AG04449 (cell line): ENCODE measurements around the gene SOCS2.
"Not testable (repeated sequence)": the region's sequence is repeated elsewhere in the genome, so short reads cannot be mapped to it uniquely, and the experiment has no call there.

ENCODE experiments used
- CTCF ChIA-PET: fragments of 350-600 bp; formaldehyde crosslinking; extraction: SDS; loops from one replicate; lab custom pipeline; 2021; ENCODE audit warnings: antibody characterized with exemption; lab: Yijun Ruan, JAX
- POLR2A ChIA-PET: fragments of 400-600, 350-600 bp; formaldehyde crosslinking; extraction: SDS; loops from one replicate; lab custom pipeline; 2020; ENCODE audit warnings: antibody characterized with exemption, inconsistent platforms; lab: Yijun Ruan, JAX
- DNase-seq: peaks from one replicate; pipeline ENCODE4 v3.0.0-alpha.2; 2010; ENCODE audit warnings: low read depth, low spot score
- H3K4me3 ChIP-seq: 2 replicates; pipeline ENCODE4 v1.5.1; 2011; ENCODE audit warnings: low read depth, mild to moderate bottlenecking, control low read depth, low read length
- TF ChIP-seq, protein P1 (sequence below): IDR thresholded peaks from one replicate; pipeline ENCODE4 v1.5.1; 2011; ENCODE audit warnings: mild to moderate bottlenecking, moderate library complexity, low read length, control low read depth, inconsistent platforms; ENCODE audit not compliant: insufficient read depth; ENCODE audit errors: missing control alignments

SOCS2 gene

GRCh38 chr12:93541578-93542225 is 30.8 kb upstream of the SOCS2 start:
- TF ChIP-seq, protein P1, sequence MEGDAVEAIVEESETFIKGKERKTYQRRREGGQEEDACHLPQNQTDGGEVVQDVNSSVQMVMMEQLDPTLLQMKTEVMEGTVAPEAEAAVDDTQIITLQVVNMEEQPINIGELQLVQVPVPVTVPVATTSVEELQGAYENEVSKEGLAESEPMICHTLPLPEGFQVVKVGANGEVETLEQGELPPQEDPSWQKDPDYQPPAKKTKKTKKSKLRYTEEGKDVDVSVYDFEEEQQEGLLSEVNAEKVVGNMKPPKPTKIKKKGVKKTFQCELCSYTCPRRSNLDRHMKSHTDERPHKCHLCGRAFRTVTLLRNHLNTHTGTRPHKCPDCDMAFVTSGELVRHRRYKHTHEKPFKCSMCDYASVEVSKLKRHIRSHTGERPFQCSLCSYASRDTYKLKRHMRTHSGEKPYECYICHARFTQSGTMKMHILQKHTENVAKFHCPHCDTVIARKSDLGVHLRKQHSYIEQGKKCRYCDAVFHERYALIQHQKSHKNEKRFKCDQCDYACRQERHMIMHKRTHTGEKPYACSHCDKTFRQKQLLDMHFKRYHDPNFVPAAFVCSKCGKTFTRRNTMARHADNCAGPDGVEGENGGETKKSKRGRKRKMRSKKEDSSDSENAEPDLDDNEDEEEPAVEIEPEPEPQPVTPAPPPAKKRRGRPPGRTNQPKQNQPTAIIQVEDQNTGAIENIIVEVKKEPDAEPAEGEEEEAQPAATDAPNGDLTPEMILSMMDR: no peak
- H3K4me3 ChIP-seq: no peak overlapping the region
- ChIA-PET CTCF (interaction anchor here (1.0 to 2.4 kb wide), 3 partner anchors 17 to 561 kb away, joined by 3 to 7 read pairs (median 4); no protein-coding TSS in a partner anchor), POLR2A (no interaction called here)
- no peak for DNase-seq

- DNase-seq: no peak
- no peak overlapping the region for H3K4me3 ChIP-seq
- TF ChIP-seq, protein P1: no peak
- POLR2A ChIA-PET: no interaction called here
- CTCF ChIA-PET: interaction anchor here (0.6 to 1.2 kb wide), 3 partner anchors 9 to 80 kb away, joined by 3 to 4 read pairs (median 3); no protein-coding TSS in a partner anchor
These were observed 24.7 kb upstream of the SOCS2 start for GRCh38 chr12:93547778-93548177.

GRCh38 chr12:93549174-93549573 is 23.3 kb upstream of the SOCS2 start:
- TF ChIP-seq, protein P1: no peak
- CTCF ChIA-PET: interaction anchor here (1.2 kb wide), 1 partner anchor 20 kb away, joined by 4 read pairs; no protein-coding TSS in a partner anchor
- DNase-seq: no peak
- POLR2A ChIA-PET: no interaction called here
- no peak overlapping the region for H3K4me3 ChIP-seq

DNA sequence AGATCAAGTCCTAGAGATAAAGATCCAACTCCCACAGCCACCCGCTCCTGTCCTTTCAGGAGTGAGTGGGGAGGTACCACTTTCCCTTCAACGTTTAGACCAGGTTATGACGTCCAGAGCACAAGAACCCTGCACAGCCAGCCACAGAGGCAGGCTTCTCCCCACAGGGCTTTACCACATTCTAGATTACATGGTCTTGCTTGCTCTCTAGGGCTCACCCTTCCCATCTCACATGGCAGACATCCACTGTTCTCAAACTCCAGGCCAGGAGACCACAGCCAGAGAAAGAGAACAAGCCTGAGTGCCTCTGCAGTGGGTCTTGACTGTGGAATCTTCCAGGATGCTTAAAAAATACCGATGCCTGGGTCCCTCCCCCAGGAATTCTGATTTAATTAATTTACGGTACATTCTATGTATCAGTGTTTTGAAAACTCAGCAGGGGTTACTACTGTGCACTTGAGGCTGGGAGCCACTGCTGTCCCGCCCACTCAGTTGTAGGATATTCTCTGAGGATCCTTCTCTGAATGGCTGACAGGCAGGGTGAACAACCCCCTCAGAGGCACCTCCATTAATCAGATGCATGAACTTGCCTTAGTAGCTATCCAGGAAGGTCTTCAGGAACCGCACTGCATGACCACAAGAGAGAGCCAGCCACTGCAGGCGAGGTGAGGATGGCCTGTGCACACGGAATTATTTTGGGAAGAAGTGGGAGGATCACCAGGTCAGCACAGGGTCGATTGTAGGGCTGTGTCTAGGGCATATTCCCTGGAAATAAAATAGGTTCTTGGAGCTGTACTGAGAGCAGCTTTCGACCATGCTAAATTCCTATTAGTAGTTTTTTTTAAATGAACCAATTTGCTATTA is 21.5 kb upstream of the SOCS2 start:
- TF ChIP-seq, protein P1: no peak
- ChIA-PET POLR2A (no interaction called here), CTCF (interaction anchor here (1.4 kb wide), 1 partner anchor 18 kb away, joined by 3 read pairs; no protein-coding TSS in a partner anchor)
- DNase-seq: no peak
- no peak overlapping the region for H3K4me3 ChIP-seq

- TF ChIP-seq, protein P1: no peak
- DNase-seq: no peak
- CTCF ChIA-PET: interaction anchor here (0.6 to 0.9 kb wide), 2 partner anchors 20 to 85 kb away, joined by 3 read pairs; partner anchors contain the start of gene MRPL42
- POLR2A ChIA-PET: no interaction called here
- H3K4me3 ChIP-seq: no peak overlapping the region
These were observed 20.0 kb upstream of the SOCS2 start for GRCh38 chr12:93552427-93552826.

GRCh38 chr12:93557879-93558278 is 14.6 kb upstream of the SOCS2 start:
- H3K4me3 ChIP-seq, DNase-seq, POLR2A ChIA-PET: not testable (repeated sequence)
- CTCF ChIA-PET: interaction anchor here (0.9 to 1.6 kb wide), 2 partner anchors 9 to 15 kb away, joined by 3 to 7 read pairs; no protein-coding TSS in a partner anchor

GRCh38 chr12:93558685-93559084 is 13.8 kb upstream of the SOCS2 start:
- CTCF ChIA-PET: interaction anchor here (0.9 to 1.6 kb wide), 2 partner anchors 8 to 16 kb away, joined by 3 to 7 read pairs; no protein-coding TSS in a partner anchor
- DNase-seq, POLR2A ChIA-PET, H3K4me3 ChIP-seq: not testable (repeated sequence)
